Measurements from ENCODE around the gene SCAPER.

GRCh38 chr15:76312540-76313174 lies 592.5 kb downstream of the SCAPER start:
- no peak for TF ChIP-seq POLR2A (IDR thresholded peaks at IDR 0.05)
- no peak for TF ChIP-seq CTCF (IDR thresholded peaks at IDR 0.05)

All from Peyer's patch (tissue), 4 donors.